Lower lobe of right lung (tissue), 2 donors: ENCODE measurements around the gene BCL7A. TPM values are rescaled to one million over a fixed set of nuclear protein-coding genes. Genes with fewer than 3 reads are reported as not detected.
"Not testable (repeated sequence)": the region's sequence is repeated elsewhere in the genome, so short reads cannot be mapped to it uniquely, and the experiment has no call there.

Experiments used
- ATAC-seq, 2 donors: fragments of 200-7000 bp; cut with Tn5 transposase; one replicate each; pipeline ENCODE4 v1.9.1; 2020 to 2022; ENCODE audit warnings: mild to moderate bottlenecking in 2 of 2, moderate library complexity in 2 of 2
- DNase-seq: peaks from one replicate; pipeline ENCODE4 v3.0.0-alpha.2; 2020
- H3K27ac ChIP-seq: fragments of 200-600 bp; one replicate; pipeline ENCODE4 v1.8.0; 2022
- H3K27me3 ChIP-seq: fragments of 200-600 bp; one replicate; pipeline ENCODE4 v1.8.0; 2022; ENCODE audit warnings: low read depth
- H3K36me3 ChIP-seq: fragments of 200-600 bp; one replicate; pipeline ENCODE4 v1.8.0; 2022; ENCODE audit warnings: mild to moderate bottlenecking
- H3K4me1 ChIP-seq: fragments of 200-600 bp; one replicate; pipeline ENCODE4 v1.8.0; 2022
- H3K4me3 ChIP-seq: fragments of 200-600 bp; one replicate; pipeline ENCODE4 v1.8.0; 2022; ENCODE audit warnings: mild to moderate bottlenecking
- H3K9me3 ChIP-seq: fragments of 200-600 bp; one replicate; pipeline ENCODE4 v1.8.0; 2022
- intact Hi-C: fragments of 100-400 bp; cut with DNase I; formaldehyde crosslinking; loops from one replicate; pipeline ENCODE4 v1.11.0; 2022
- total RNA-seq: library from RNA; stranded (reverse); fragmentation: NEBNext Ultra II Directional; extraction: Animal tissue kit (Norgen Biotek cat#: 25700); gene quantifications from one replicate; pipeline ENCODE4 v1.2.1, GENCODE V29; 2021
- TF ChIP-seq, protein P1 (sequence below): fragments of 200-600 bp; IDR thresholded peaks from one replicate; pipeline ENCODE4 v1.8.0; 2022; ENCODE audit warnings: antibody characterized with exemption, mild to moderate bottlenecking
- donor health status: DM: no; HTN: yes; CAD: no; lungs with severe emphysema.

BCL7A gene
- total RNA-seq, 1 donor from 2014 or later: 6.4 TPM

DNA sequence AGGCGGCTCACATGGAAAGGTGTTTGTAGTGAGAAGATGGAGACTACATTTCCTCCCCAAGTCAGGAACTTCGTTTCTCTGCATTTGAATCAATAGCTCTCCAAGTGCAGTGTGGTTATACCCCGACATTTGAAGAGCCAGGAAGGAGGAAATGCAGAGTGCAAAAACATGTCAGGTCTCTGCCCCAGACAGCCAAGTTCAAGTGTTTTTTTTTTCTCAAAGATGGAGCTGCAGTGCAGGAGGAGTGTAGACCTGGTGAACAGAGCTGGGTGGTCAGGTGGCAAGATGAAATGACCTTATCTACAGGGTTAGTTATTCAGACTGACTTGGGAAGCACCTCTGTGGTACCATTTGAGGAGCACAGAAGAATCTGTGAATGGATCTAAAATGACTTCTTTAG lies 78.2 kb downstream of the BCL7A start:
- TF ChIP-seq, protein P1, sequence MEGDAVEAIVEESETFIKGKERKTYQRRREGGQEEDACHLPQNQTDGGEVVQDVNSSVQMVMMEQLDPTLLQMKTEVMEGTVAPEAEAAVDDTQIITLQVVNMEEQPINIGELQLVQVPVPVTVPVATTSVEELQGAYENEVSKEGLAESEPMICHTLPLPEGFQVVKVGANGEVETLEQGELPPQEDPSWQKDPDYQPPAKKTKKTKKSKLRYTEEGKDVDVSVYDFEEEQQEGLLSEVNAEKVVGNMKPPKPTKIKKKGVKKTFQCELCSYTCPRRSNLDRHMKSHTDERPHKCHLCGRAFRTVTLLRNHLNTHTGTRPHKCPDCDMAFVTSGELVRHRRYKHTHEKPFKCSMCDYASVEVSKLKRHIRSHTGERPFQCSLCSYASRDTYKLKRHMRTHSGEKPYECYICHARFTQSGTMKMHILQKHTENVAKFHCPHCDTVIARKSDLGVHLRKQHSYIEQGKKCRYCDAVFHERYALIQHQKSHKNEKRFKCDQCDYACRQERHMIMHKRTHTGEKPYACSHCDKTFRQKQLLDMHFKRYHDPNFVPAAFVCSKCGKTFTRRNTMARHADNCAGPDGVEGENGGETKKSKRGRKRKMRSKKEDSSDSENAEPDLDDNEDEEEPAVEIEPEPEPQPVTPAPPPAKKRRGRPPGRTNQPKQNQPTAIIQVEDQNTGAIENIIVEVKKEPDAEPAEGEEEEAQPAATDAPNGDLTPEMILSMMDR: no peak
- no peak for DNase-seq

DNA sequence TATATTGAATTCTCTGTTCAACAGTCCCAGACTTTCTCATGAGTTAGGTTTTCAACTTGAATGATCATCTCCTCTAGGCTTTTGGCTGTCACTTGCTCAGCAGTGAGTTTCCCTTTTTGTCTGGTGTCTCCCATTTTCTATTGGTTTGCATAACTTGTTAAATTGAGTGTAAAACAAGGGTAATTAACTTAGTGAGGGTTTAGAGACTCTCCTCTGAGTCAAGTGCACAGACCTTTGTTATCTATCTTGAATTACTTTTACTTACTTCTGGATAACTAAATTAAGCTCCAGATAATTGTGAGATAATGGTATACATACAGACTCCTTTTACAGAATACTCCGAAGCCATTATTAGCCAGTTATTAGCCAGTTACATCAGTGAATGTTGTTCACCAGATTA lies 78.9 kb downstream of the BCL7A start:
- H3K27ac ChIP-seq: peak overlapping the region; percentile 25
- TF ChIP-seq, protein P1: no peak
- no peaks in the 10 kb centered on the region for H3K36me3 ChIP-seq
- intact Hi-C loops: no loop called here
- ATAC-seq (no peak), DNase-seq (no peak)
- no peaks in the 10 kb centered on the region for H3K27me3 ChIP-seq
- peaks cover 73% of the 10 kb centered on the region for H3K4me1 ChIP-seq
- no peak overlapping the region for H3K4me3 ChIP-seq
- no peaks in the 10 kb centered on the region for H3K9me3 ChIP-seq

More for the DNA sequence above, 78.2 kb downstream of the BCL7A start:
- ATAC-seq: no peak
- intact Hi-C loops: no loop called here
- Histone ChIP-seq H3K27ac (peak overlapping the region; percentile 25), H3K27me3 (no peaks in the 10 kb centered on the region), H3K4me1 (peaks cover 66% of the 10 kb centered on the region), H3K9me3 (no peaks in the 10 kb centered on the region), H3K36me3 (no peaks in the 10 kb centered on the region), H3K4me3 (no peak overlapping the region)

DNA sequence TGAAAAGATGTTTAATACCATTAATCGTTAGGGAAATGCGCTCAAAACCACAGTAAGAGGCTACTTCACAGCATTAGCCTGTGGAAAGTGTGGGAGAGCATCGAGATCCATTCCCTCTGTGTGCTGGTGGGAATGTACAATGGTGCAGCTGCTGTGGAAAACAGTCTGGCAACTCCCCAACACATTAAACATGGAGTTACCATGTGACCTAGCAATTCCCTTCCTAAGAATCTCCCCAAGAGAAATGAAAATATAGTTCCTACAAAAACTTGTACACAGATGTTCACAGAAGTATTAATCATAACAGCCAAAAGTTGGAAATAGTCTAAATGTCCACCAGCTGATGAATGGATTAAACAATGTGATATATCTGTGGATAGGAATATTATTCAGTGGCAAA lies 80.6 kb downstream of the BCL7A start:
- Histone ChIP-seq H3K4me3 (no peak overlapping the region), H3K27me3 (no peaks in the 10 kb centered on the region), H3K4me1 (peaks cover 73% of the 10 kb centered on the region), H3K27ac (no peak overlapping the region), H3K36me3 (no peaks in the 10 kb centered on the region), H3K9me3 (no peaks in the 10 kb centered on the region)
- intact Hi-C loops: no loop called here
- TF ChIP-seq, protein P1: no peak
- DNase-seq: no peak
- ATAC-seq: no peak

DNA sequence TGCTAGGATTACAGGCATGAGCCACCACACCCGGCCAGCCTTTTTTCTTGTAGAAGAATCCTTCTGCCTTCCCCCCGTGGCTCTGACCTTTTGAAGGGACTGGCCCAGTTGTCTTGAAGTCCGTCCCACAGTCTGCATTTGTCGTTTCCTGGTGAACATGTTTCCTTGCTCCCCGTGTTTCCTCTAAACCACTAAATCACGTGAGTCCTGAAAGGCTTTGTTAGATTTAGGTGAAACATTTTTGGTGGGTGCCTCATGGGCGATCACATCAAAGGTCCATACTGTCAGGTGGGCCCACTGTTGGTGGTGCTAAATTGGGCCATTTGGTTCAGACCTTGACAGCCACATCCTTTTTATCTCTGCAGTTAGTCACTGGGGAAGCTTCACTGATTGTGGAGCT lies 83.2 kb downstream of the BCL7A start:
- Histone ChIP-seq H3K4me3 (no peak overlapping the region), H3K4me1 (peaks cover 63% of the 10 kb centered on the region), H3K27ac (no peak overlapping the region), H3K36me3 (no peaks in the 10 kb centered on the region), H3K9me3 (no peaks in the 10 kb centered on the region), H3K27me3 (no peaks in the 10 kb centered on the region)
- intact Hi-C loops: no loop called here
- TF ChIP-seq, protein P1: no peak
- no peak for DNase-seq
- no peak for ATAC-seq

DNA sequence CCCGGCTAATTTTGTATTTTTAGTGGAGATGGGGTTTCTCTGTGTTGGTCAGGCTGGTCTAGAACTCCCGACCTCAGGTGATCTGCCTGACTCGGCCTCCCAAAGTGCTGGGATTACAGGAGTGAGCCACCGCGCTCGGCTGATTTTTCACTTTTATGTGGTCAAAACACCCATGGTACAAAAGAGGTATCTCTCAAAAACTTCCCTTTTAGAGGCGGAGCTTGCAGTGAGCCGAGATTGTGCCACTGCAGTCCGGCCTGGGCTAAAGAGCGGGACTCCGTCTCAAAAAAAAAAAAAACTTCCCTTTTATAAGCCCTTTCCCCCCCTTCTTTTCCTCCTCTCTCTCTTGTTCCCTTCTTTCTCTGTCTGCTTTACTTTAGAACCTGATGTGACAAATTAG lies 83.8 kb downstream of the BCL7A start:
- H3K4me3 ChIP-seq, H3K27ac ChIP-seq, H3K36me3 ChIP-seq, H3K27me3 ChIP-seq, DNase-seq, intact Hi-C loops, H3K9me3 ChIP-seq, ATAC-seq: not testable (repeated sequence)
- H3K4me1 ChIP-seq: peaks cover 56% of the 10 kb centered on the region

DNA sequence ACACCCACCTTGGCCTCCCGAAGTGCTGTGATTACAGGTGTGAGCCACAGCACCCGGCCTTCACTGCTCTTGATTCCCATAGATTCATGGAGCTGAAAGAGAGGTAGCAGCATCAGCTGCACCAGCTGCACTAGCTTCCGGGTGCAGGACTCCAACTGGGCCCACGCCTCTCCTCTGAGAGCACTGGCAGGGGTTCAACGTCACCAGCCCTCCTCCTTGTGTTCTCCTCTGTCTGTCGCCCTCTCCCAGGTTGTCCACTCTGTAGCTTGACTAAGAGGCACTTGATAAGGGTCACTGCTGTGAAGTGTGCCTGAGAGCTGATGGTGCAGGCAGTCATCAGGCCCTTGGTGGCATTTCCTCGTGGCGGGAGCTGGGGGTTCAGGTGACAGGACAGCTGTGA lies 85.2 kb downstream of the BCL7A start:
- H3K9me3 ChIP-seq: no peaks in the 10 kb centered on the region
- no peak overlapping the region for H3K4me3 ChIP-seq
- peak; percentile 95 to 96 for ATAC-seq
- H3K27me3 ChIP-seq: no peaks in the 10 kb centered on the region
- peaks cover 53% of the 10 kb centered on the region for H3K4me1 ChIP-seq
- intact Hi-C loops: no loop called here
- H3K36me3 ChIP-seq: no peaks in the 10 kb centered on the region
- DNase-seq: peak; percentile 87
- no peak overlapping the region for H3K27ac ChIP-seq
- TF ChIP-seq, protein P1: no peak
